ENCODE measurements around the gene KCNG4. TPM values are rescaled to one million over a fixed set of nuclear protein-coding genes. Genes with fewer than 3 reads are reported as not detected.

The KCNG4 gene
- polyA plus RNA-seq, 1 donor, result not detected

DNA sequence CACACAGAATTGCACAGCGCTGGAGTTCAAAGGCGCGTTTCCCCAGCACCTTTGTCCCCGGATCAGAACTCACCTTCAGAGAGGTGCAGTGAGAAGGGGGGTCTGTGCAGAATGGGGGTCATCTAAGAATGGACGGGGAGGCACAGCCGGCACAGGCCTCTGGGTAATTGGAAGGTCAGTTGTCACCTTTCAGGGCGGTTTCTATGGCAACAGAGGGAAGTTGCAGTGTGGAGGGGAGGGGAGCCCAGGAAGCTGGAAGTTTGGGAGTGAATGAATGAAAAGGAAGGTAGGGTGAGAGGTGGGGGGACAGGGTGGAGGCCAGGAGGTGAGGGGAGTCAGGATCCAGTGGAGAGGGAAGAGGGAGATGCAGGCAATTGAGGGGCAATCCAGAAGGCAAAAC lies 12.4 kb upstream of the KCNG4 start:
- WGBS (ENCODE audit: insufficient coverage, low lambda C conversion rate), result no CpG with 5 or more reads among the region's 7 CpGs
- no peak for DNase-seq
- H3K9me3 ChIP-seq (ENCODE audit: control insufficient read depth, low read depth, low read length), result peaks cover 5% of the 10 kb centered on the region
- H3K27me3 ChIP-seq (ENCODE audit: control insufficient read depth, insufficient read depth, low read length), result no peaks in the 10 kb centered on the region
- no peak overlapping the region for H3K4me3 ChIP-seq (ENCODE audit: low read length)
- no peak overlapping the region for H3K27ac ChIP-seq (ENCODE audit: low read length)
- H3K36me3 ChIP-seq (ENCODE audit: control insufficient read depth, insufficient read depth, low read length), result no peaks in the 10 kb centered on the region
- no peaks in the 10 kb centered on the region for H3K4me1 ChIP-seq (ENCODE audit: control insufficient read depth, insufficient read depth, low read length)

DNA sequence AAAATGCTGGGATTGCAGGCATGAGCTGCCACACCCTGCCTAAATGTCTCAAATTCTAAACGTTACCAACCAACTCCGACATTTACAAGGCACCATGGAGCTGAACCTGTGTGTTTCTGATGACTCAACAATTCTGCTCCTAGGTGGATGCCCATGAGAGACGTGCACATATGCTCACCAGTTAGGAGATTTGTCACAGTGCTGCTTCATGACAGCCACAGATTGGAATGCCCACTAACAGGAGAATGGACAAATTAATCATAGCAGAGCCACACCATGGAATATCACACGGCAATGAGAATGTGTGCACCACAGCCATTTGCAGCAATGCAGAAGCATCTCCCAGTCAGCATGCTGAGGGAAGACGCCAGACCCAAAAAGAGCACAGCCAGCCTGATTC lies 8.0 kb upstream of the KCNG4 start:
- Histone ChIP-seq H3K27me3 (ENCODE audit: control insufficient read depth, insufficient read depth, low read length) (peaks cover 3% of the 10 kb centered on the region), H3K9me3 (ENCODE audit: control insufficient read depth, low read depth, low read length) (no peaks in the 10 kb centered on the region), H3K4me1 (ENCODE audit: control insufficient read depth, insufficient read depth, low read length) (no peaks in the 10 kb centered on the region), H3K4me3 (ENCODE audit: low read length) (no peak overlapping the region), H3K27ac (ENCODE audit: low read length) (no peak overlapping the region), H3K36me3 (ENCODE audit: control insufficient read depth, insufficient read depth, low read length) (no peaks in the 10 kb centered on the region)
- no peak for DNase-seq
- WGBS (ENCODE audit: insufficient coverage, low lambda C conversion rate), result no CpG with 5 or more reads among the region's 5 CpGs

- no peaks in the 10 kb centered on the region for H3K36me3 ChIP-seq (ENCODE audit: control insufficient read depth, insufficient read depth, low read length)
- H3K4me3 ChIP-seq (ENCODE audit: low read length), result no peak overlapping the region
- no peak for DNase-seq
- no peaks in the 10 kb centered on the region for H3K9me3 ChIP-seq (ENCODE audit: control insufficient read depth, low read depth, low read length)
- no peak overlapping the region for H3K27ac ChIP-seq (ENCODE audit: low read length)
- no CpG with 5 or more reads among the region's 6 CpGs for WGBS (ENCODE audit: insufficient coverage, low lambda C conversion rate)
- H3K27me3 ChIP-seq (ENCODE audit: control insufficient read depth, insufficient read depth, low read length), result peaks cover 5% of the 10 kb centered on the region
- H3K4me1 ChIP-seq (ENCODE audit: control insufficient read depth, insufficient read depth, low read length), result no peaks in the 10 kb centered on the region
Measured at GRCh38 chr16:84247331-84247730, 7.5 kb upstream of the KCNG4 start.

- no CpG with 5 or more reads among the region's 5 CpGs for WGBS (ENCODE audit: insufficient coverage, low lambda C conversion rate)
- Histone ChIP-seq H3K9me3 (ENCODE audit: control insufficient read depth, low read depth, low read length) (no peaks in the 10 kb centered on the region), H3K4me3 (ENCODE audit: low read length) (no peak overlapping the region), H3K27ac (ENCODE audit: low read length) (no peak overlapping the region), H3K36me3 (ENCODE audit: control insufficient read depth, insufficient read depth, low read length) (no peaks in the 10 kb centered on the region), H3K4me1 (ENCODE audit: control insufficient read depth, insufficient read depth, low read length) (no peaks in the 10 kb centered on the region), H3K27me3 (ENCODE audit: control insufficient read depth, insufficient read depth, low read length) (peaks cover 5% of the 10 kb centered on the region)
- DNase-seq, result no peak
Measured at GRCh38 chr16:84246679-84247077, 6.9 kb upstream of the KCNG4 start.

- peaks cover 5% of the 10 kb centered on the region for H3K27me3 ChIP-seq (ENCODE audit: control insufficient read depth, insufficient read depth, low read length)
- no peaks in the 10 kb centered on the region for H3K4me1 ChIP-seq (ENCODE audit: control insufficient read depth, insufficient read depth, low read length)
- H3K36me3 ChIP-seq (ENCODE audit: control insufficient read depth, insufficient read depth, low read length), result no peaks in the 10 kb centered on the region
- H3K9me3 ChIP-seq (ENCODE audit: control insufficient read depth, low read depth, low read length), result no peaks in the 10 kb centered on the region
- H3K27ac ChIP-seq (ENCODE audit: low read length), result no peak overlapping the region
- DNase-seq, result no peak
- H3K4me3 ChIP-seq (ENCODE audit: low read length), result no peak overlapping the region
- WGBS (ENCODE audit: insufficient coverage, low lambda C conversion rate), result 87% methylated on average over 4 of the region's 10 CpGs
Measured at GRCh38 chr16:84245956-84246678, 6.3 kb upstream of the KCNG4 start.

GRCh38 chr16:84244728-84245127 lies 4.9 kb upstream of the KCNG4 start:
- no CpG with 5 or more reads among the region's 2 CpGs for WGBS (ENCODE audit: insufficient coverage, low lambda C conversion rate)
- peaks cover 14% of the 10 kb centered on the region for H3K27me3 ChIP-seq (ENCODE audit: control insufficient read depth, insufficient read depth, low read length)
- no peaks in the 10 kb centered on the region for H3K4me1 ChIP-seq (ENCODE audit: control insufficient read depth, insufficient read depth, low read length)
- no peak for DNase-seq
- no peak overlapping the region for H3K4me3 ChIP-seq (ENCODE audit: low read length)
- no peaks in the 10 kb centered on the region for H3K9me3 ChIP-seq (ENCODE audit: control insufficient read depth, low read depth, low read length)
- H3K27ac ChIP-seq (ENCODE audit: low read length), result no peak overlapping the region
- H3K36me3 ChIP-seq (ENCODE audit: control insufficient read depth, insufficient read depth, low read length), result no peaks in the 10 kb centered on the region

DNA sequence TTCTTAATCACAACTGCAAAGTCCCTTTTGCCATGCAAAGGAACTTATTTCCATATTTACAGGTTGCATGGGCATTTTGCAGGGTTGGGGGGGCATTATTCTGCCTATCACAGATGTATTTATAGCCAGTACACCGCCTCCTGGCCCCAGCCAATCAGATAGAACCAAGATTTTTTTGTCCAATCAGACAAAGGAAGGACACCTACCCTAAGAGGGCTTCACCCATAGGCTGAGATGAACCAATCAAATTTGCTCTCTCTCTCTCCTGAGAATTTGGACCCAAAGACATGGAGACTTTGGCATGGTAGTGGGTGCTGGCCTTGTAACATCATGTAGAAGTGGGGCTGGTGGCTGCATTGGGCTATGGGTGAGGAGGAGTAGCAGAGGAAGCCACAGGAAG lies 3.9 kb upstream of the KCNG4 start:
- peaks cover 18% of the 10 kb centered on the region for H3K27me3 ChIP-seq (ENCODE audit: control insufficient read depth, insufficient read depth, low read length)
- H3K9me3 ChIP-seq (ENCODE audit: control insufficient read depth, low read depth, low read length), result no peaks in the 10 kb centered on the region
- DNase-seq, result no peak
- H3K4me1 ChIP-seq (ENCODE audit: control insufficient read depth, insufficient read depth, low read length), result no peaks in the 10 kb centered on the region
- no peak overlapping the region for H3K27ac ChIP-seq (ENCODE audit: low read length)
- H3K4me3 ChIP-seq (ENCODE audit: low read length), result no peak overlapping the region
- no CpG with 5 or more reads among the region's 1 CpG for WGBS (ENCODE audit: insufficient coverage, low lambda C conversion rate)
- no peaks in the 10 kb centered on the region for H3K36me3 ChIP-seq (ENCODE audit: control insufficient read depth, insufficient read depth, low read length)

DNA sequence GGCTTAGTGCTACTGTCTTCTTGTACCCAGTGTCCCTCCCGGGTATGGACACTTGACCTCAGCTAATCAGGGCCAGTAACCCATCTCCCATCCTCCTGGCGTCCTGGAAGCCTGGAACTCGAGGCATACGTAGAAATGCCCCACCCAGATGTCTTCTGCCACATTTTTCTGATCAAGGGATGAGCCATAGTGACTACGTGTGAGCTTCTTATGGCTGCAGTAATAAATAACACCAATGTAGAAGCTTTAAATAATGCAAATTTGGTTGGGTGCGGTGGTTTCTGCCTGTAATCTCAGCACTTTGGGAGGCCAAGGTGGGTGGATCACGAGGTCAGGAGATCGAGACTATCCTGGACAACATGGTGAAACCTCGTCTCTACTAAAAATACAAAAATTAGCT lies 3.0 kb upstream of the KCNG4 start:
- DNase-seq, result no peak
- Histone ChIP-seq H3K9me3 (ENCODE audit: control insufficient read depth, low read depth, low read length) (no peaks in the 10 kb centered on the region), H3K36me3 (ENCODE audit: control insufficient read depth, insufficient read depth, low read length) (no peaks in the 10 kb centered on the region), H3K4me3 (ENCODE audit: low read length) (no peak overlapping the region), H3K4me1 (ENCODE audit: control insufficient read depth, insufficient read depth, low read length) (no peaks in the 10 kb centered on the region), H3K27me3 (ENCODE audit: control insufficient read depth, insufficient read depth, low read length) (peaks cover 18% of the 10 kb centered on the region), H3K27ac (ENCODE audit: low read length) (no peak overlapping the region)
- no CpG with 5 or more reads among the region's 9 CpGs for WGBS (ENCODE audit: insufficient coverage, low lambda C conversion rate)

DNA sequence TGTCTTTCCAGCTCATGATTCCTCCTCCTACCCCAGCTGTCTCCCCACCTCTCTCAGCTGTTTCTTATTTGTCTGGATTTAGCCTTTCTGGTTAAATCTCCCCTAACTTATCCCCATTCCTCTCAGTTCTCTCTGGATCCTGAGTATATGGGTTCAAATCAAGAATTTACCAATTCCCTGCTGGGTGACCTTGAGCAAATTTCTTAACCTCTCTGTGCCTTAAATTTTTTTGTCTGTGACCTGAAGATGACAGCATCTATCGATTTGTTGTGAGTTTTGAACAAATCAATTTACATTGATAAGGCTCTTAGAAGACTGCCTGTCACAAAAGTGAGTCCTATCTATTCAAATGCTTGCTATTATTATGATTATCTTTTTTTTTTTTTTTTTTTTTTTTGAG lies 2.0 kb upstream of the KCNG4 start:
- no peaks in the 10 kb centered on the region for H3K4me1 ChIP-seq (ENCODE audit: control insufficient read depth, insufficient read depth, low read length)
- H3K36me3 ChIP-seq (ENCODE audit: control insufficient read depth, insufficient read depth, low read length), result no peaks in the 10 kb centered on the region
- no peak overlapping the region for H3K4me3 ChIP-seq (ENCODE audit: low read length)
- no CpG with 5 or more reads among the region's 1 CpG for WGBS (ENCODE audit: insufficient coverage, low lambda C conversion rate)
- H3K27ac ChIP-seq (ENCODE audit: low read length), result no peak overlapping the region
- no peak for DNase-seq
- H3K9me3 ChIP-seq (ENCODE audit: control insufficient read depth, low read depth, low read length), result no peaks in the 10 kb centered on the region
- H3K27me3 ChIP-seq (ENCODE audit: control insufficient read depth, insufficient read depth, low read length), result peaks cover 18% of the 10 kb centered on the region

DNA sequence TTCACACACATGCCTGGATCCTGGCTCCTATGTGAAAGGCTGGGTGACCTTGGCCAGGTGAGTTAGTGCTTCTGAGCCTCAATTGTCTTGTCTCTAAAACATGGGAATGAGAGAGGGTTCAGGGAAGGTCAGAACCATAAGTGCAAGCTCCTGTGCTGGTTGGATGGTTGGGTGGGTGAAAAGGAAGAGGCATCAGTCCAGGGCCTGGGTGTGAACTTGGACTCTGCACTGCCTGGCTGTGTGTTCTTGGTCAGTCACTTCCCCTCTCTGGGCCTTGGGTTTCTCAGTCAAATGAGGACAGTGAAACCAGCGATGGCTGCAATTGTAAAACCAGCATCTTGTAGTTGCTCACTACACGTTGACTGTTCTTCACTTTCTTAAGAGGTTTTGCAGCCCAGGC lies 643 bp upstream of the KCNG4 start:
- peaks cover 18% of the 10 kb centered on the region for H3K27me3 ChIP-seq (ENCODE audit: control insufficient read depth, insufficient read depth, low read length)
- no peaks in the 10 kb centered on the region for H3K9me3 ChIP-seq (ENCODE audit: control insufficient read depth, low read depth, low read length)
- H3K36me3 ChIP-seq (ENCODE audit: control insufficient read depth, insufficient read depth, low read length), result no peaks in the 10 kb centered on the region
- no peaks in the 10 kb centered on the region for H3K4me1 ChIP-seq (ENCODE audit: control insufficient read depth, insufficient read depth, low read length)
- WGBS (ENCODE audit: insufficient coverage, low lambda C conversion rate), result no CpG with 5 or more reads among the region's 2 CpGs
- H3K27ac ChIP-seq (ENCODE audit: low read length), result no peak overlapping the region
- no peak for DNase-seq
- no peak overlapping the region for H3K4me3 ChIP-seq (ENCODE audit: low read length)

DNA sequence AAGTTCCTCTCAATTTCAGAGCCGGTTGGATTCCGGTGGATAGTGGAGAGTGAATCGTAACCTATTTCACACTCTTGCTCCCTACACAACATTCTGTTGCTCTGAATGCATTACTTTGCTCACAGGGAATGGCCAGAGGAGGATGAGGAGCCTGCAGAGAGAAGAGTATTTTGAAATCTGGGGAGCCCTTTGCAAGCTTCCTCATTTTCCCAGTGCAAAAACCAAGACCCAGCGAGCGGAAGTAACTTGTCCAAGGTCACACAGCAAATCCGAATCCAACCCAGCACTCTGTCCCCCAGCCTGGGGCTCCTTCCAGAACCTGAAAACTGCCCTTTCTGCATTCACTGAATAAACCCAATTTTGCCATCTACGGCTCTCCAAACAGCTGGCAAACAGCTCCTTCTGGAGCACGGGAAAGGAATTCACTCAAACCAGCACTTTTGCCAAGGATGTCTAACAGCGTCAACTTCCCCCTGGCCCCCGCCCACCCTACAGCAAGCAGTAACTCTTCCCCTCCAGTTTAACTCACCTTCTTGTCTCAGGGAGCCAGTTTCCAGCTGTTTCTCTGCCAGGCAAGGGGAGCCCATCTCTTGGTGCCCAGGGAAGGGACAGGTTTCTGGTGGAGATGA lies 557 bp downstream of the KCNG4 start:
- H3K27ac ChIP-seq (ENCODE audit: low read length), result no peak overlapping the region
- DNase-seq, result no peak
- peaks cover 18% of the 10 kb centered on the region for H3K27me3 ChIP-seq (ENCODE audit: control insufficient read depth, insufficient read depth, low read length)
- WGBS (ENCODE audit: insufficient coverage, low lambda C conversion rate), result no CpG with 5 or more reads among the region's 10 CpGs
- no peaks in the 10 kb centered on the region for H3K36me3 ChIP-seq (ENCODE audit: control insufficient read depth, insufficient read depth, low read length)
- peaks cover 3% of the 10 kb centered on the region for H3K4me1 ChIP-seq (ENCODE audit: control insufficient read depth, insufficient read depth, low read length)
- no peaks in the 10 kb centered on the region for H3K9me3 ChIP-seq (ENCODE audit: control insufficient read depth, low read depth, low read length)
- no peak overlapping the region for H3K4me3 ChIP-seq (ENCODE audit: low read length)
